ENCODE measurements around the gene NGRN. TPM values are rescaled to one million over a fixed set of nuclear protein-coding genes. Genes with fewer than 3 reads are reported as not detected.

The NGRN gene
- total and polyA plus RNA-seq, 2 of the 4 experiments (the other 2 are of a cell fraction), result 39.6 to 46.2 TPM

GRCh38 chr15:90316139-90316538 lies 50.7 kb downstream of the NGRN start:
- H3K27ac ChIP-seq (ENCODE audit: insufficient read depth, low read length), result no peak overlapping the region
- WGBS, 2 experiments (ENCODE audit: extremely low coverage in 2 of 2, insufficient read length in 1 of 2), result 90% methylated on average over 2 of the region's 4 CpGs; no CpG with 5 or more reads in 1 of the 2 experiments
- dilution Hi-C loops (cut with HindIII; ENCODE audit: low sequenced_read_pairs, unreplicated experiment), result no loop called here
- BruUV-seq (replicated peaks), result no TSS peak
- intact Hi-C loops (cut with micrococcal nuclease), result no loop called here
- H3K79me1 ChIP-seq (ENCODE audit: low read depth in 1 of 2, low read length in 2 of 2), result no peaks in the 10 kb centered on the region
- ChIA-PET POLR2A (ENCODE audit: unreplicated experiment) (no interaction called here), CTCF (interaction anchor here (0.8 kb wide), 1 partner anchor 182 kb away, joined by 5 read pairs; no protein-coding TSS in a partner anchor)
- H2BK20ac ChIP-seq (ENCODE audit: low read depth, low read length), result no peak overlapping the region
- H2BK5ac ChIP-seq (ENCODE audit: low read depth, low read length, poor library complexity, severe bottlenecking), result no peak overlapping the region
- H4K20me1 ChIP-seq (ENCODE audit: insufficient read depth, low read length), result no peaks in the 10 kb centered on the region
- in situ Hi-C loops (cut with MboI; ENCODE audit: low sequenced_read_pairs), result loop anchor here (25.0 kb wide), 1 partner anchor 571 kb away; the partner anchor contains the start of gene FES
- no peaks in the 10 kb centered on the region; the same call in 1 of the 2 replicates for H3K9me1 ChIP-seq (ENCODE audit: insufficient read depth, low read length)
- H3K56ac ChIP-seq (ENCODE audit: extremely low read depth, insufficient read depth, low read length), result no peak overlapping the region
- H3K4me2 ChIP-seq (ENCODE audit: low read depth, low read length), result no peak overlapping the region
- no peaks in the 10 kb centered on the region for H3K36me3 ChIP-seq (ENCODE audit: control insufficient read depth, insufficient read depth, low read length)
- H3K4me1 ChIP-seq (ENCODE audit: control insufficient read depth, insufficient read depth, low read length), result peaks cover 4% of the 10 kb centered on the region
- no peak overlapping the region for H4K5ac ChIP-seq (ENCODE audit: low read depth, low read length)
- H3K27me3 ChIP-seq (ENCODE audit: control insufficient read depth, insufficient read depth, low read length), result no peaks in the 10 kb centered on the region; the same call in 1 of the 2 replicates
- no peak overlapping the region for H2AK9ac ChIP-seq (replicated peaks; ENCODE audit: low read depth, low read length, poor library complexity)
- H3K9ac ChIP-seq (ENCODE audit: low read depth, low read length), result no peak overlapping the region
- H3K14ac ChIP-seq (replicated peaks; ENCODE audit: low read depth, low read length), result no peak overlapping the region
- H4K8ac ChIP-seq (ENCODE audit: low read depth in 2 of 2, low read length in 2 of 2), result no peak overlapping the region
- H2BK120ac ChIP-seq (ENCODE audit: low read depth, low read length), result no peak overlapping the region
- no peak overlapping the region for H2AFZ ChIP-seq (replicated peaks; ENCODE audit: low read length, poor library complexity)
- ATAC-seq (ENCODE audit: low read depth) (no peak), DNase-seq (no peak)
- TF ChIP-seq NFE2L2 (IDR thresholded peaks at IDR 0.05; ENCODE audit: low read depth, low read length), result no peak
- TF ChIP-seq RCOR1 (IDR thresholded peaks at IDR 0.05; ENCODE audit: insufficient replicate concordance, low read length), result no peak
- no peak for TF ChIP-seq SMC3 (IDR thresholded peaks at IDR 0.05; ENCODE audit: low read depth, low read length)
- TF ChIP-seq MAFK (IDR thresholded peaks at IDR 0.05; ENCODE audit: low read depth, low read length), result no peak
- no peak for TF ChIP-seq MXI1 (IDR thresholded peaks at IDR 0.05; ENCODE audit: borderline replicate concordance, low read depth, low read length)
- TF ChIP-seq, protein P1, sequence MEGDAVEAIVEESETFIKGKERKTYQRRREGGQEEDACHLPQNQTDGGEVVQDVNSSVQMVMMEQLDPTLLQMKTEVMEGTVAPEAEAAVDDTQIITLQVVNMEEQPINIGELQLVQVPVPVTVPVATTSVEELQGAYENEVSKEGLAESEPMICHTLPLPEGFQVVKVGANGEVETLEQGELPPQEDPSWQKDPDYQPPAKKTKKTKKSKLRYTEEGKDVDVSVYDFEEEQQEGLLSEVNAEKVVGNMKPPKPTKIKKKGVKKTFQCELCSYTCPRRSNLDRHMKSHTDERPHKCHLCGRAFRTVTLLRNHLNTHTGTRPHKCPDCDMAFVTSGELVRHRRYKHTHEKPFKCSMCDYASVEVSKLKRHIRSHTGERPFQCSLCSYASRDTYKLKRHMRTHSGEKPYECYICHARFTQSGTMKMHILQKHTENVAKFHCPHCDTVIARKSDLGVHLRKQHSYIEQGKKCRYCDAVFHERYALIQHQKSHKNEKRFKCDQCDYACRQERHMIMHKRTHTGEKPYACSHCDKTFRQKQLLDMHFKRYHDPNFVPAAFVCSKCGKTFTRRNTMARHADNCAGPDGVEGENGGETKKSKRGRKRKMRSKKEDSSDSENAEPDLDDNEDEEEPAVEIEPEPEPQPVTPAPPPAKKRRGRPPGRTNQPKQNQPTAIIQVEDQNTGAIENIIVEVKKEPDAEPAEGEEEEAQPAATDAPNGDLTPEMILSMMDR (conservative IDR thresholded peaks at IDR 0.05; ENCODE audit: low read depth, low read length), result no peak
- TF ChIP-seq POLR2A (IDR thresholded peaks at IDR 0.05; ENCODE audit: low read depth, low read length), result no peak
- no peak for TF ChIP-seq CHD1 (IDR thresholded peaks at IDR 0.05; ENCODE audit: low read depth, low read length)
- no peak for TF ChIP-seq FOS (IDR thresholded peaks at IDR 0.05; ENCODE audit: low read depth, low read length)
- no peak for TF ChIP-seq USF2 (IDR thresholded peaks at IDR 0.05; ENCODE audit: low read depth, low read length)
- no peak for TF ChIP-seq MAZ (IDR thresholded peaks at IDR 0.05; ENCODE audit: borderline replicate concordance, low read depth, low read length)
- no peak for TF ChIP-seq CEBPB (IDR thresholded peaks at IDR 0.05; ENCODE audit: low read depth, low read length)
- TF ChIP-seq RFX5 (IDR thresholded peaks at IDR 0.05; ENCODE audit: low read depth, low read length), result no peak
- TF ChIP-seq, protein P2, sequence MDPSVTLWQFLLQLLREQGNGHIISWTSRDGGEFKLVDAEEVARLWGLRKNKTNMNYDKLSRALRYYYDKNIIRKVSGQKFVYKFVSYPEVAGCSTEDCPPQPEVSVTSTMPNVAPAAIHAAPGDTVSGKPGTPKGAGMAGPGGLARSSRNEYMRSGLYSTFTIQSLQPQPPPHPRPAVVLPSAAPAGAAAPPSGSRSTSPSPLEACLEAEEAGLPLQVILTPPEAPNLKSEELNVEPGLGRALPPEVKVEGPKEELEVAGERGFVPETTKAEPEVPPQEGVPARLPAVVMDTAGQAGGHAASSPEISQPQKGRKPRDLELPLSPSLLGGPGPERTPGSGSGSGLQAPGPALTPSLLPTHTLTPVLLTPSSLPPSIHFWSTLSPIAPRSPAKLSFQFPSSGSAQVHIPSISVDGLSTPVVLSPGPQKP (IDR thresholded peaks at IDR 0.05; ENCODE audit: borderline replicate concordance, low read depth, low read length), result no peak
- no peak for TF ChIP-seq RAD21 (IDR thresholded peaks at IDR 0.05; ENCODE audit: low read length)
- no peak for TF ChIP-seq BHLHE40 (IDR thresholded peaks at IDR 0.05; ENCODE audit: low read depth, low read length)
- no peak overlapping the region for H2BK15ac ChIP-seq (ENCODE audit: low read depth, low read length)
- H4K91ac ChIP-seq (ENCODE audit: insufficient read depth, low read depth, low read length), result no peak overlapping the region
- H3K9me3 ChIP-seq (ENCODE audit: control insufficient read depth, insufficient read depth, low read length), result no peaks in the 10 kb centered on the region
- no peak overlapping the region for H3K23ac ChIP-seq (ENCODE audit: low read depth, low read length)
- no peak overlapping the region for H2AK5ac ChIP-seq (ENCODE audit: low read depth, low read length)
- H3K4me3 ChIP-seq (ENCODE audit: insufficient read depth, low read depth, low read length), result no peak overlapping the region
- H3K18ac ChIP-seq (ENCODE audit: low read depth, low read length), result no peak overlapping the region
- H3K4ac ChIP-seq (ENCODE audit: low read depth, low read length), result no peak overlapping the region
